RPMI7951 (cell line): ENCODE results near the gene C1orf35. TPM values are rescaled to one million over a fixed set of nuclear protein-coding genes. Genes with fewer than 3 reads are reported as not detected.
"Not testable (repeated sequence)": the region's sequence is repeated elsewhere in the genome, so short reads cannot be mapped to it uniquely, and the experiment has no call there.

Experiments
- DNase-seq: peaks from one replicate; pipeline ENCODE4 v3.0.0-alpha.2; 2012; ENCODE audit warnings: low read depth
- total RNA-seq: library from RNA; depleted of rRNA; stranded (reverse); fragments of >200 nt; shearing (Covaris generic); gene quantifications from 2 replicates; pipeline ENCODE4 v1.2.3, GENCODE V29; 2014

C1orf35 gene
- total RNA-seq, 1 experiment from 2014 or later: 7.8 TPM

GRCh38 chr1:228142155-228142691, 39.1 kb upstream of the C1orf35 start:
- no peak for DNase-seq

GRCh38 chr1:228141226-228142044, 38.3 kb upstream of the C1orf35 start:
- peak; percentile 82 for DNase-seq

GRCh38 chr1:228140724-228141225, 37.6 kb upstream of the C1orf35 start:
- no peak for DNase-seq

- peak; percentile 99 for DNase-seq
Observed at GRCh38 chr1:228139931-228140723, 37.0 kb upstream of the C1orf35 start, which contains the start of gene GUK1. Gene GUK1 (plus strand): TSS chr1:228140279. CDS start chr1:228140303, 24 bp downstream.

GRCh38 chr1:228139406-228139930, 36.3 kb upstream of the C1orf35 start:
- no peak for DNase-seq

GRCh38 chr1:228136901-228137300, 33.8 kb upstream of the C1orf35 start:
- DNase-seq: no peak

- DNase-seq: no peak
Observed at GRCh38 chr1:228134591-228134990, 31.5 kb upstream of the C1orf35 start.

GRCh38 chr1:228131766-228132165, 28.6 kb upstream of the C1orf35 start:
- no peak for DNase-seq

- DNase-seq: no peak
Observed at GRCh38 chr1:228125185-228125584, 22.1 kb upstream of the C1orf35 start.

- no peak for DNase-seq
Observed at GRCh38 chr1:228123505-228123904, 20.4 kb upstream of the C1orf35 start.

- DNase-seq: no peak
Observed at GRCh38 chr1:228122921-228123441, 19.9 kb upstream of the C1orf35 start.

- DNase-seq: no peak
Observed at GRCh38 chr1:228120857-228121489, 17.8 kb upstream of the C1orf35 start.

GRCh38 chr1:228120351-228120750, 17.2 kb upstream of the C1orf35 start:
- DNase-seq: no peak

- DNase-seq: no peak
Observed at GRCh38 chr1:228118040-228118439, 14.9 kb upstream of the C1orf35 start.

- no peak for DNase-seq
Observed at GRCh38 chr1:228117335-228117734, 14.2 kb upstream of the C1orf35 start.

- no peak for DNase-seq
Observed at GRCh38 chr1:228114827-228115226, 11.7 kb upstream of the C1orf35 start.

GRCh38 chr1:228112617-228113016, 9.5 kb upstream of the C1orf35 start:
- no peak for DNase-seq

- DNase-seq: no peak
Observed at GRCh38 chr1:228112167-228112566, 9.0 kb upstream of the C1orf35 start.

GRCh38 chr1:228111315-228111714, 8.2 kb upstream of the C1orf35 start:
- not testable (repeated sequence) for DNase-seq

GRCh38 chr1:228110556-228110955, 7.4 kb upstream of the C1orf35 start:
- DNase-seq: no peak

GRCh38 chr1:228109962-228110488, 6.9 kb upstream of the C1orf35 start:
- DNase-seq: peak; percentile 29
